Measurements from ENCODE around the gene PDE4B.

- TF ChIP-seq, protein P1, sequence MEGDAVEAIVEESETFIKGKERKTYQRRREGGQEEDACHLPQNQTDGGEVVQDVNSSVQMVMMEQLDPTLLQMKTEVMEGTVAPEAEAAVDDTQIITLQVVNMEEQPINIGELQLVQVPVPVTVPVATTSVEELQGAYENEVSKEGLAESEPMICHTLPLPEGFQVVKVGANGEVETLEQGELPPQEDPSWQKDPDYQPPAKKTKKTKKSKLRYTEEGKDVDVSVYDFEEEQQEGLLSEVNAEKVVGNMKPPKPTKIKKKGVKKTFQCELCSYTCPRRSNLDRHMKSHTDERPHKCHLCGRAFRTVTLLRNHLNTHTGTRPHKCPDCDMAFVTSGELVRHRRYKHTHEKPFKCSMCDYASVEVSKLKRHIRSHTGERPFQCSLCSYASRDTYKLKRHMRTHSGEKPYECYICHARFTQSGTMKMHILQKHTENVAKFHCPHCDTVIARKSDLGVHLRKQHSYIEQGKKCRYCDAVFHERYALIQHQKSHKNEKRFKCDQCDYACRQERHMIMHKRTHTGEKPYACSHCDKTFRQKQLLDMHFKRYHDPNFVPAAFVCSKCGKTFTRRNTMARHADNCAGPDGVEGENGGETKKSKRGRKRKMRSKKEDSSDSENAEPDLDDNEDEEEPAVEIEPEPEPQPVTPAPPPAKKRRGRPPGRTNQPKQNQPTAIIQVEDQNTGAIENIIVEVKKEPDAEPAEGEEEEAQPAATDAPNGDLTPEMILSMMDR (IDR thresholded peaks at IDR 0.05 in 2 of 3, conservative IDR thresholded peaks at IDR 0.05 in 1 of 3; ENCODE audit: insufficient read depth in 2 of 3, low read depth in 1 of 3, low read length in 3 of 3) = no peak
- TF ChIP-seq RAD21 (CRISPR knock-in tag; conservative IDR thresholded peaks at IDR 0.05 in 1 of 2, IDR thresholded peaks at IDR 0.05 in 1 of 2) (no peak), ZNF174 (CRISPR knock-in tag; IDR thresholded peaks at IDR 0.05) (no peak), ATF3 (IDR thresholded peaks at IDR 0.05) (no peak), ATF3 (CRISPR knock-in tag; conservative IDR thresholded peaks at IDR 0.05) (no peak), SMARCE1 (IDR thresholded peaks at IDR 0.05) (no peak), PHF8 (IDR thresholded peaks at IDR 0.05; ENCODE audit: borderline replicate concordance, low read length) (no peak), RFX5 (IDR thresholded peaks at IDR 0.05; ENCODE audit: low read depth, low read length) (no peak), ZNF24 (IDR thresholded peaks at IDR 0.05) (no peak), BDP1 (IDR thresholded peaks at IDR 0.05; ENCODE audit: insufficient read depth, insufficient read length) (no peak)
- TF ChIP-seq, protein P2, sequence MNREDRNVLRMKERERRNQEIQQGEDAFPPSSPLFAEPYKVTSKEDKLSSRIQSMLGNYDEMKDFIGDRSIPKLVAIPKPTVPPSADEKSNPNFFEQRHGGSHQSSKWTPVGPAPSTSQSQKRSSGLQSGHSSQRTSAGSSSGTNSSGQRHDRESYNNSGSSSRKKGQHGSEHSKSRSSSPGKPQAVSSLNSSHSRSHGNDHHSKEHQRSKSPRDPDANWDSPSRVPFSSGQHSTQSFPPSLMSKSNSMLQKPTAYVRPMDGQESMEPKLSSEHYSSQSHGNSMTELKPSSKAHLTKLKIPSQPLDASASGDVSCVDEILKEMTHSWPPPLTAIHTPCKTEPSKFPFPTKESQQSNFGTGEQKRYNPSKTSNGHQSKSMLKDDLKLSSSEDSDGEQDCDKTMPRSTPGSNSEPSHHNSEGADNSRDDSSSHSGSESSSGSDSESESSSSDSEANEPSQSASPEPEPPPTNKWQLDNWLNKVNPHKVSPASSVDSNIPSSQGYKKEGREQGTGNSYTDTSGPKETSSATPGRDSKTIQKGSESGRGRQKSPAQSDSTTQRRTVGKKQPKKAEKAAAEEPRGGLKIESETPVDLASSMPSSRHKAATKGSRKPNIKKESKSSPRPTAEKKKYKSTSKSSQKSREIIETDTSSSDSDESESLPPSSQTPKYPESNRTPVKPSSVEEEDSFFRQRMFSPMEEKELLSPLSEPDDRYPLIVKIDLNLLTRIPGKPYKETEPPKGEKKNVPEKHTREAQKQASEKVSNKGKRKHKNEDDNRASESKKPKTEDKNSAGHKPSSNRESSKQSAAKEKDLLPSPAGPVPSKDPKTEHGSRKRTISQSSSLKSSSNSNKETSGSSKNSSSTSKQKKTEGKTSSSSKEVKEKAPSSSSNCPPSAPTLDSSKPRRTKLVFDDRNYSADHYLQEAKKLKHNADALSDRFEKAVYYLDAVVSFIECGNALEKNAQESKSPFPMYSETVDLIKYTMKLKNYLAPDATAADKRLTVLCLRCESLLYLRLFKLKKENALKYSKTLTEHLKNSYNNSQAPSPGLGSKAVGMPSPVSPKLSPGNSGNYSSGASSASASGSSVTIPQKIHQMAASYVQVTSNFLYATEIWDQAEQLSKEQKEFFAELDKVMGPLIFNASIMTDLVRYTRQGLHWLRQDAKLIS (CRISPR knock-in tag; IDR thresholded peaks at IDR 0.05) = no peak
Observed at GRCh38 chr1:66041654-66042053, 249.0 kb downstream of the PDE4B start.
